ENCODE results near the gene CD59. TPM values are rescaled to one million over a fixed set of nuclear protein-coding genes. Genes with fewer than 3 reads are reported as not detected.
"Not testable (repeated sequence)": the region's sequence is repeated elsewhere in the genome, so short reads cannot be mapped to it uniquely, and the experiment has no call there.

Gene CD59
- total RNA-seq, 1 experiment from 2014 or later, result 597 TPM

- POLR2A ChIA-PET, result interaction anchor here (0.5 to 16.2 kb wide), 5 partner anchors 9 to 95 kb away, joined by 3 to 409 read pairs (median 29); partner anchors contain the start of genes C11orf91 and CD59
- Mint-ChIP-seq H3K4me3 (ENCODE audit: unreplicated experiment) (no peak overlapping the region), H3K27me3 (ENCODE audit: insufficient read depth, unreplicated experiment) (no peaks in the 10 kb centered on the region), H3K27ac (ENCODE audit: low read depth, unreplicated experiment) (no peak overlapping the region), H3K36me3 (ENCODE audit: insufficient read depth, unreplicated experiment) (peaks cover 91% of the 10 kb centered on the region), H3K4me1 (ENCODE audit: insufficient read depth, unreplicated experiment) (peaks cover 25% of the 10 kb centered on the region), H3K9me3 (ENCODE audit: unreplicated experiment) (no peaks in the 10 kb centered on the region)
- no TSS peak for BruUV-seq (replicated peaks)
- CTCF ChIA-PET, result interaction anchor here (0.6 to 4.6 kb wide), 5 partner anchors 24 to 197 kb away, joined by 3 to 85 read pairs (median 4); no protein-coding TSS in a partner anchor
- no peak for DNase-seq (ENCODE audit: unreplicated experiment)
- intact Hi-C loops (cut with micrococcal nuclease), result no loop called here
- no peak for TF ChIP-seq CTCF (IDR thresholded peaks at IDR 0.05; ENCODE audit: unreplicated experiment)
These were observed 22.9 kb downstream of the CD59 start for GRCh38 chr11:33713151-33713855.

GRCh38 chr11:33712436-33712835, 23.8 kb downstream of the CD59 start:
- H3K36me3 Mint-ChIP-seq (ENCODE audit: insufficient read depth, unreplicated experiment), result peaks cover 91% of the 10 kb centered on the region
- H3K4me3 Mint-ChIP-seq (ENCODE audit: unreplicated experiment), result no peak overlapping the region
- no peak overlapping the region for H3K27ac Mint-ChIP-seq (ENCODE audit: low read depth, unreplicated experiment)
- BruUV-seq (replicated peaks), result no TSS peak
- TF ChIP-seq CTCF (IDR thresholded peaks at IDR 0.05; ENCODE audit: unreplicated experiment), result no peak
- POLR2A ChIA-PET, result interaction anchor here (5.1 to 16.2 kb wide), 2 partner anchors 8 to 26 kb away, joined by 67 to 409 read pairs; partner anchors contain the start of genes C11orf91 and CD59
- DNase-seq (ENCODE audit: unreplicated experiment), result no peak
- CTCF ChIA-PET, result interaction anchor here (1.7 kb wide), 1 partner anchor 96 kb away, joined by 4 read pairs; no protein-coding TSS in a partner anchor
- intact Hi-C loops (cut with micrococcal nuclease), result no loop called here
- H3K4me1 Mint-ChIP-seq (ENCODE audit: insufficient read depth, unreplicated experiment), result peaks cover 23% of the 10 kb centered on the region
- H3K9me3 Mint-ChIP-seq (ENCODE audit: unreplicated experiment), result no peaks in the 10 kb centered on the region
- no peaks in the 10 kb centered on the region for H3K27me3 Mint-ChIP-seq (ENCODE audit: insufficient read depth, unreplicated experiment)

GRCh38 chr11:33709466-33709865, 26.8 kb downstream of the CD59 start:
- no peaks in the 10 kb centered on the region for H3K27me3 Mint-ChIP-seq (ENCODE audit: insufficient read depth, unreplicated experiment)
- TSS peak; percentile 52 for BruUV-seq (replicated peaks)
- H3K36me3 Mint-ChIP-seq (ENCODE audit: insufficient read depth, unreplicated experiment), result peaks cover 98% of the 10 kb centered on the region
- H3K27ac Mint-ChIP-seq (ENCODE audit: low read depth, unreplicated experiment), result peak overlapping the region; percentile 37
- peaks cover 16% of the 10 kb centered on the region for H3K4me1 Mint-ChIP-seq (ENCODE audit: insufficient read depth, unreplicated experiment)
- ChIA-PET CTCF (interaction anchor here (0.6 to 1.7 kb wide), 7 partner anchors 8 to 1610 kb away, joined by 3 to 6 read pairs (median 4); no protein-coding TSS in a partner anchor), POLR2A (interaction anchor here (0.6 to 7.7 kb wide), 8 partner anchors 8 to 127 kb away, joined by 3 to 70 read pairs (median 4); partner anchors contain the start of gene CD59)
- no peak overlapping the region for H3K4me3 Mint-ChIP-seq (ENCODE audit: unreplicated experiment)
- intact Hi-C loops (cut with micrococcal nuclease), result no loop called here
- DNase-seq (ENCODE audit: unreplicated experiment), result no peak
- H3K9me3 Mint-ChIP-seq (ENCODE audit: unreplicated experiment), result no peaks in the 10 kb centered on the region
- no peak for TF ChIP-seq CTCF (IDR thresholded peaks at IDR 0.05; ENCODE audit: unreplicated experiment)

- H3K27ac Mint-ChIP-seq (ENCODE audit: low read depth, unreplicated experiment), result peak overlapping the region; percentile 37
- TF ChIP-seq CTCF (IDR thresholded peaks at IDR 0.05; ENCODE audit: unreplicated experiment), result no peak
- peaks cover 98% of the 10 kb centered on the region for H3K36me3 Mint-ChIP-seq (ENCODE audit: insufficient read depth, unreplicated experiment)
- intact Hi-C loops (cut with micrococcal nuclease), result no loop called here
- no peak overlapping the region for H3K4me3 Mint-ChIP-seq (ENCODE audit: unreplicated experiment)
- CTCF ChIA-PET, result interaction anchor here (0.5 to 2.4 kb wide), 5 partner anchors 12 to 1611 kb away, joined by 3 to 16 read pairs (median 4); no protein-coding TSS in a partner anchor
- no peaks in the 10 kb centered on the region for H3K27me3 Mint-ChIP-seq (ENCODE audit: insufficient read depth, unreplicated experiment)
- no TSS peak for BruUV-seq (replicated peaks)
- no peaks in the 10 kb centered on the region for H3K9me3 Mint-ChIP-seq (ENCODE audit: unreplicated experiment)
- H3K4me1 Mint-ChIP-seq (ENCODE audit: insufficient read depth, unreplicated experiment), result peaks cover 16% of the 10 kb centered on the region
- POLR2A ChIA-PET, result interaction anchor here (0.6 to 7.7 kb wide), 7 partner anchors 8 to 127 kb away, joined by 3 to 70 read pairs (median 5); partner anchors contain the start of gene CD59
- DNase-seq (ENCODE audit: unreplicated experiment), result no peak
These were observed 27.2 kb downstream of the CD59 start for GRCh38 chr11:33708985-33709384.

GRCh38 chr11:33707831-33708230, 28.4 kb downstream of the CD59 start:
- CTCF ChIA-PET, result interaction anchor here (0.6 to 5.4 kb wide), 4 partner anchors 8 to 255 kb away, joined by 3 to 37 read pairs (median 12); no protein-coding TSS in a partner anchor
- H3K4me3 Mint-ChIP-seq (ENCODE audit: unreplicated experiment); H3K27me3 Mint-ChIP-seq (ENCODE audit: insufficient read depth, unreplicated experiment); H3K9me3 Mint-ChIP-seq (ENCODE audit: unreplicated experiment); intact Hi-C loops (cut with micrococcal nuclease); BruUV-seq (replicated peaks): not testable (repeated sequence)
- peaks cover 26% of the 10 kb centered on the region for H3K4me1 Mint-ChIP-seq (ENCODE audit: insufficient read depth, unreplicated experiment)
- H3K36me3 Mint-ChIP-seq (ENCODE audit: insufficient read depth, unreplicated experiment), result peaks cover 93% of the 10 kb centered on the region
- POLR2A ChIA-PET, result interaction anchor here (1.3 to 8.9 kb wide), 5 partner anchors 13 to 67 kb away, joined by 4 to 124 read pairs (median 7); partner anchors contain the start of gene CD59
- peak overlapping the region; percentile 19 for H3K27ac Mint-ChIP-seq (ENCODE audit: low read depth, unreplicated experiment)
- DNase-seq (ENCODE audit: unreplicated experiment), result peak; percentile 85

Measured in MCF 10A (cell line).